Measurements from ENCODE around the gene MEX3D.
A peak's percentile ranks its signal among the peaks of the same experiment; 100 is the strongest.
"Not testable (repeated sequence)": the region's sequence is repeated elsewhere in the genome, so short reads cannot be mapped to it uniquely, and the experiment has no call there.

Gene MEX3D

DNA sequence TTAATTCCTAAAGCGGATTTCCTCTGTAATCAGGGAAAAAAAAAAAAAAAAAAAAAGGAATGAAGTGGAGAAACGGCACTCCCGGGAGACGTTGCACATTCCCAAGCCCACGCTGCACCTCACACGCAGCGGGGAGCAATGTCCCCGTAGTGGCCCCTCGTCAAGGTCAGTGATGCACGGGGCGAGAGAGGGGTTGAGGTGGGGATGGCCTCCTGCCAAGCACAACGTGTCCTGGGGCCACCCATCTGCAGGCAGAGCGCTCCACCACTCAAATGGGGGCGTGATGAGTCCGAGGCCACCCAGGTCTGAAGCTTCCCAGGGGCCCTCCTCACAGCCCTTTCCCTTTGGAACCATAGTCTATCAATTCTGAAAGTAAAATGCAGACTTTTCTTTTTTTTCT, 29.1 kb downstream of the MEX3D start:
- no peak for DNase-seq (ENCODE audit: low read depth, low spot score)

DNA sequence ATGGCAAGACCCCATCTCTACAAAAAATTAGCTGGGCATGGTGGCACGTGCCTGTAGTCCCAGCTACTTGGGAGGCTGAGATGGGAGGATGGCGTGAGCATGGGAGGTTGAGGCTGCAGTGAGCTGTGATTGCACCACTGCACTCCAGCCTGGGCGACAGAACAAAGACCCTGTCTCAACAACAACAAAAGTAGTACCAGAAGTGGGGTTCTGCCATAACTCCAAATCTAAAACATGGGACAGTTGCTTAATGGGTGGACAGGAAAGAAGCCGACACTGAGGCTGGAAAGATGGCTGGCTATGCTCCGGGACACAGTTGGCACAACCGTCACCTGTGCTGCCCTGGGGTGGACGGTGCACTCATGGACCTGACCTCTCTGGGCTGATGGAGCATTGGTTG, 32.4 kb downstream of the MEX3D start:
- not testable (repeated sequence) for DNase-seq (ENCODE audit: low read depth, low spot score)

DNA sequence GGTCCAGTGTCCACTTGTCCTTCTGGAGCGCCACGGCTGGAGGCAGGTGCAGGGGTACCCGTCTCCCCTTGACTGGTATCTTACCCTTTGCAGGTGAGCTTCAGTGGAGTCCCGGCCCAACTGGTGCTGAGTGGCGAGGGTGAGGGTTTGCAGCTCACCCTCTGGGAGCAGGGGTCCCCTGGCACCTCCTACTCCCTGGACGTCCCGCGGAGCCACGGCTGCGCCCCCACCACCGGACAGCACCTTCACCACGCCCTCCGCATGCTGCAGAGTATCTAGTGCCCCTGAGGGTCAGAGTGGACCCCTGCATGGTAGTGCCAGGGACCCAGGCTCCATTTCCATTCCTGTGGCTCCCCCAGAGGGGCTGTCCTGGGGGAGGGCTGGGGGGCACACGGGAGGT, 33.2 kb downstream of the MEX3D start:
- no peak for DNase-seq (ENCODE audit: low read depth, low spot score)

DNA sequence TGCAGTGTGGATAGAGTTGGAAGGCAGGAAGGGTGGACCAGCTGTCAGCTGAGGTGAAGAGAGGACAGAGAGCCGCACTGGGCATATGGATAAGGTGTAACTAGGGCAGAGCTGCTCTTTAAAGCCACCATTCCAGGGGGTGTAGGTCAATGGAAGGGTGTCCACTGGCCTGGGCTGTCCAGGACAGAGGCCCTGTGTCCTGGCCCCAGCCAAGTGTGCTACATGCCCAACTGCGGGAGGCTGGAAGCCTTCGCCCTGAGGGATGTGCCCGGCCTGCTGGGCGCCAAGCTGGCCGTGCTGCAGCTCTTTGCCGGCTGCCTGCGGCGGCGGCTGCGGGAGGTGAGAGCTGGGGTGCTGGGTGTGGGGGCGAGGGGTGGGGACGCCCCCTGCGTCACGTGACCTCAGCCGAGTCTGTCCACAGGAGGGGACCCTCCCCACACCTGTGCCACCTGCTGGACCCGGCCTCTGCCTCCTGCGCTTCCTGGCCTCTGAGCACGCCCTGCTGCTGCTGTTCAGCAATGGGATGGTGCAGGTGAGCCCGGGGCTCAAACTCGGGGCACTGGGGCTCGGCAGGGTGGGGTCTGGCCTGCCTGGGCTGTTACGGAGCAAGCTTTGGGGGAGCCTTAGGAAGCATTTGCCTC, 34.5 kb downstream of the MEX3D start:
- DNase-seq (ENCODE audit: low read depth, low spot score), result no peak

DNA sequence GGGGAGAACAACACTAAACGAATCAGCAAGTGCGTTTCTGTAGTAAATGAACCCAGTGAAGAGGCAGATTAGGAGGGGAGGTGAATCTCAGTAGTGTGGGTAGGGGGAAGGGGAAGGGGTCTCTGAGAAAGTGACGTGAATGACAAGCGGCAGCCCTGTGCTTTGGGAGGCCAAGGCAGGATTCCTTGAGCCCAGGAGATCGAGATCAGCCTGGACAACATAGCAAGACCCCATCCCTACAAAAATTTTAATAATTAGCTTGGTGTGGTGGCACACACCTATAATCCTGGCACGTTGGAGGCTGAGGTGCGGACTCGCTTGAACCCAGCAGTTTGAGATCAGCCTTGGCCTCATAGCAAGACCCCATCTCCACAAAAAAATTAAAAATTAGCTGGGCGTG, 36.1 kb downstream of the MEX3D start:
- no peak for DNase-seq (ENCODE audit: low read depth, low spot score)

DNA sequence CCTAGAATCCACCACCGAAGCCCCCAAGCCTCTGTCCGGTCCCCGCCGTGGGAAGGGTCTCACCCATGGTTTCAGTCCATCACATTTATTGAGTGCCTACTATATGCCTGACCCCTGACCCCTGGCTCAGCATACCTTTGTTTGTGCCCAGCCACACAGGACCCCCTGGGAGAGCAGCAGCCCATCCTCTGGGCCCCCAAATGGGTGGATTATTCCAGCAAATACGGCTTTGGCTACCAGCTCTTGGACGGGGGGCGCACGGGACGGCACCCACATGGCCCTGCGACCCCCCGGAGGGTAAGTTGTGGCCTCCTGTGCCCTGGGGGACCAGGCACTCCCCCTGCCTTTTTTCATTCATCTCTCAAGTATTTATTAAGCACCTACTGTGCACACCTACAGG, 36.5 kb downstream of the MEX3D start:
- no peak for DNase-seq (ENCODE audit: low read depth, low spot score)

DNA sequence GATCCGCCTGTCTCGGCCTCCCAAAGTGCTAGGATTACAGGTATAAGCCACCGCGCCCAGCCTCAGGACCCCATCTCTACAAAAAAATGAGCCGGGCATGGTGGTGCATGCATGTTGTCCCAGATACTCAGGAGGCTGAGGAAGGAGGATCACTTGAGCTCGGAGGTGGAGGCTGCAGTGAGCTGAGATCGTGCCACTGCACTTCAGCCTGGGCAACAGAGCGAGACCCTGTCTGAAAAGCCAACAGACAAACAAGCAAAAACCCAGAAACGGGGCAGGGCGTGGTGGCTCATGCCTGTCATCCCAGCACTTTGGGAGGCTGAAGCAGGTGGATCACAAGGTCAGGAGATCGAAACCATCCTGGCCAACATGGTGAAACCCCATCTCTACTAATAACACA, 37.3 kb downstream of the MEX3D start:
- not testable (repeated sequence) for DNase-seq (ENCODE audit: low read depth, low spot score)

DNA sequence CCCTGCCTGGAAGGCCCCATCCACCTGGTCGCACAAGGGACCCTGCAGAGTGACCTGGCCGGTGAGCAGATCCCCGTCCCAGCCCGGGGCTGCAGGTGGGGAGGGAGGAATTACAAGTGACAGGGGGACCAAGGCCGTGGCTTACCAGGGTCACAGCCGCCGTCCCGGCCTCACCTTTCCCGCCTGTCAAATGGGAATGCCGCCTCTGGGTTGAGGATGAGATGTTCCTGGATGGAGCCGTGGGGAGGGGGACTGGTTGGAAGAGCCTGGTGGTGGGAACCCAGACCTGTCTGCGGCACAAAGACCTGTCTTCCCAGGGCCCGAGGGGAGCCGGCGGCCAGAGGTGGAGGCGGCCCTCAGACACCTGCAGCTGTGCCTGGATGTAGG, 38.7 kb downstream of the MEX3D start:
- DNase-seq (ENCODE audit: low read depth, low spot score), result no peak

DNA sequence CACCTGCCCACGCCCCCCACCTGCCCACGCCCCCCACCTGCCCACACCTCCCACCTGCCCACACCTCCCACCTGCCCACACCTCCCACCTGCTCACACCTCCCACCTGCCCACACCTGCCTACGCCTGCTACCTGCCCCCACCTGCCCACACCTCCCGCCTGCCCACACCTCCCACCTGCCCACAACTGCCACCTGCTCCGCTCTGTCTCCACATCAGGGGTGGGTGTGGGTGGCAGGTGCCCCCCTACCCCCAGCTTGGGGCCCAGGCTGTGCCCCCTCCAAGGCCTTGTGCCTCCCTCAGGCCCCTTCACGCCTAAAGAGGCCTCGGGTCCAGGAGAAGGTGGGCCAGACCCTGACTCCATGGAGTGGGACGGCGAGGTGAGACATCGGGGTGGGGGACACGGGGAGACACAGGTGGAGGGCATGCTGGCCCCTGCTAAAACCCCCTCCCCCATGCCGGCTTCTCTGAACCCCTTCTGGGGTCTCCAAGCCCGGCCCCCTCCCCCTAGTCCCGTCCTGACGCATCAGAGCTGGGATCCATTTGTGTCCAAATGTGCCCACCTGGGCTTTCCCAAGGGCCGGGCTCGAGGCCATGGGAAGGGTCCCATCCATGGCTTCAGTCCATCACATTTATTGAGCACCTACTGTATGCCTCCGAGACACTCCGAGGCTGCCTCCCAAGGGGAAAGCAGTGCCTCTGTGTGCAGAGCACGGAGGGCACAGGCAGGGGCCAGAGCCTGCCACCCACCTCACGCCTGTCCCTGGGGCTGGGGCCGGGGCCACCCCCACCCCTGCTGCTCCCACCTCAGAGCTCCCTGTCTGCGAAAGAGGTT, 39.3 kb downstream of the MEX3D start:
- DNase-seq (ENCODE audit: low read depth, low spot score), result no peak

DNA sequence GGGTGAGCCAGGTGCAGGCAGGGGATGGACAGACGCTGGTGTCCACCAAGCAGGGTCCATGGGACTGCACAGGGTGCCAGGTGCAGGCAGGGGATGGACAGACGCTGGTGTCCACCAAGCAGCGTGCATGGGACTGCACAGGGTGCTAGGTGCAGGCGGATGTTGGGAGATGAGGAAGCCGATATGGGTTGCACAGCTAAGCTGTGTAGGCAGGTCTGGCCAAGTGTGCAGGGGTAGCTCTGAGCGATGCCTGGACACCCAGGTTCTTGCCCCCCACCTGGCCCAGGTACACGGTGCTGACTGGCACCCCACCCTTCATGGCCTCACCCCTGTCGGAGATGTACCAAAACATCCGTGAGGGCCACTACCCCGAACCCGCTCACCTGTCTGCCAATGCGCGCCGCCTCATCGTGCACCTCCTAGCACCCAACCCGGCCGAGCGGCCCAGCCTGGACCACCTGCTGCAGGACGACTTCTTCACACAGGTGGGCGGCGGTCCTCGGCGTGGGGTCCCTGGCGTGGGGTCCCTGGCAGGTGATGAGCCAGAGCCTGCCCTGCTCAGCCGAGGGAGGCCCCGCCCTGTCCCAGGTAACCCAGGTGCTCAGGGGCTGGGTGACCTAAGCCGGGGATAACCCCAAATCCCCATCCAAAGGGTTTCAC, 40.3 kb downstream of the MEX3D start:
- no peak for DNase-seq (ENCODE audit: low read depth, low spot score)

DNA sequence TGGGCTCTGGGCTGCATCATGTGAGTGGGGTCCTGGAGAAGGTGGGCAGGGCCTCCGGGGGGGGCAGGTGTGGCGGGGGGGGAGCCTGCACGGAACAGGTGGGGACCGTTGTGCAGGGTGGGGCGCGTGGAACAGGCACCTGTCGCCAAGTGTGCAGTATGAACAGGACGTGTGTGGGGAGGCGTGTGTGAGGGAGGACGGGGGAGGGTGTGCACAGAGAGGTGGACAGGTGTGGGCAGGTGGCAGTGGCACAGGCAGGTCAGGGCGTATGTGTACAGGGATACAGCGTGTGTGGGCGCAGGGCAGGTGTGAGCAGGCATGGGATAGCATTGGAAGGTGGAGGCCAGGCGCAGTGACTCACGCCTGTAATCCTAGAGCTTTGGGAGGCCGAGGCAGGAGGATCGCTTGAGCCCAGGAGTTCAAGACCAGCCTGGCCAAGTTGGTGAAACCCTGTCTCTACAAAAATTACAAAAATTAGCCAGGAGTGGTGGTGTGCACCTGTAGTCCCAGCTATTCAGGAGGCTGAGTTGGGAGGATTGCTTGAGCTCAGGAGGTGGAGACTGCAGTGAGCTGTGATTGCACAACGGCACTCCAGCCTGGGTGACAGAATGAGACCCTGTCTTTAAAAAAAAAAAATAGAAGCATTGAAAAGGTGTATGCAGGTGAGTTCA, 41.0 kb downstream of the MEX3D start:
- no peak for DNase-seq (ENCODE audit: low read depth, low spot score)

DNA sequence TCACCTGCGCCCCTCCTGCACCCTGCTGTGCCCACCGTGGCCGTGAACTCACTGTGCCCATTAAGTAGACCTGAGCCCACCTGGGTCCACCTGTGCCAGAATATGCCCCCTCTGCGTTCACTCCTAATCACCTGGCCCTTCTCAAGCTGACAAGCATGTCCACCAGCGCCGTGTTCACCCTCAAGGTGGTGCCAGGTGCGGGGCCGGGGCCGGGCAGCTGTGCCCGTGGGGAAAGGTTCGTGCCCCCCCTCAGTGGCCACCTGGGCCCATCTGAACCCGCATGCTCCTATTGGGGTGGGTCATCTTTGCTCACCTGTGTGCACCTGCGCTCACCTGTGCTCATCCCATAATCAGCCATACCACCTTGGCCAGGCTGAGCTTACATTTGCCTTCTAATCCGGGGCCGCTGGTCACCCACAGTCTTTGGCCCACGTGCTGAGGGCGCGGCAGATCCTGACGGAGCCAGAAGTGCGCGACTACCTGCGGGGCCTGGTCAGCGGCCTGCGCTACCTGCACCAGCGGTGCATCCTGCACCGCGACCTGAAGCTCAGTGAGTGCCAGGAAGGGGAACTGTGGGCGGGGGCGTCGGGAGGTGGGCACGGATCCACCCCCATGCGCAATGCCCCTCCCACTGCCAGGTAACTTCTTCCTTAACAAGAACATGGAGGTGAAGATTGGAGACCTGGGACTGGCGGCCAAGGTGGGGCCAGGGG, 41.9 kb downstream of the MEX3D start:
- no peak for DNase-seq (ENCODE audit: low read depth, low spot score)

DNA sequence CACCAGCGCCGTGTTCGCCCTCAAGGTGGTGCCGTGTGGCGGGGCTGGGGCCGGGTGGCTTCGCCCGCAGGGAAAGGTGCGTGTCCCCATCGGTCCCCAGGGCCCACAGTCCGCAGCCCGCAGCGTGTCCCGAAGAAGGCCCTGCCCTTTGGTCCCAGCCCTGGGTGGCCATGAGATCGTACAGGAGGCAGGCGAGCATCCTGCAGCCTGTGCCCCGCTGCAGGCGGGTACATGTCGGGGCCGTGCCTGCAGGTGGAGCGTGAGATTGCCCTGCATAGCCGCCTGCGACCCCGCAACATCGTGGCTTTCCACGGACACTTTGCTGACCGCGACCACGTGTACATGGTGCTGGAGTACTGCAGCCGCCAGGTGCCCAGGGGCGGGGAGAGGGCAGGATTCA, 42.8 kb downstream of the MEX3D start:
- no peak for DNase-seq (ENCODE audit: low read depth, low spot score)

DNA sequence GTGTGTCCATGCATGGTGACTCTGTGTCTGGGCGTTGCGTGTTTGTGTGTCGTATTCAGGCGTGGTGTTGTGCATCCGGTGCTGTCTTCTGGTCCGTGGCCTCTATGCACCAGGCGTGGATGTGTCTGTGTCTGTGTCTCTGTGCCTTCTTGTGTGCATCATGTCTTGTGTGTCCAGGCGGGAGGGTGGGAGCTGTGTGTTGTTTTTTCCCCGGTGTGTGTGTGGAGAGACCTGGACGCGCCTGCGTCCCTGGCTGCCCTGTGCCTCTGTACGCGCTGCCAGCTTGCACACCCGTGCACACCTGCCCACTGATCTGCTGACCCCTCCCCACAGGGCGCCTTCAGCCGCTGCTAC, 43.2 kb downstream of the MEX3D start:
- no peak for DNase-seq (ENCODE audit: low read depth, low spot score)

DNA sequence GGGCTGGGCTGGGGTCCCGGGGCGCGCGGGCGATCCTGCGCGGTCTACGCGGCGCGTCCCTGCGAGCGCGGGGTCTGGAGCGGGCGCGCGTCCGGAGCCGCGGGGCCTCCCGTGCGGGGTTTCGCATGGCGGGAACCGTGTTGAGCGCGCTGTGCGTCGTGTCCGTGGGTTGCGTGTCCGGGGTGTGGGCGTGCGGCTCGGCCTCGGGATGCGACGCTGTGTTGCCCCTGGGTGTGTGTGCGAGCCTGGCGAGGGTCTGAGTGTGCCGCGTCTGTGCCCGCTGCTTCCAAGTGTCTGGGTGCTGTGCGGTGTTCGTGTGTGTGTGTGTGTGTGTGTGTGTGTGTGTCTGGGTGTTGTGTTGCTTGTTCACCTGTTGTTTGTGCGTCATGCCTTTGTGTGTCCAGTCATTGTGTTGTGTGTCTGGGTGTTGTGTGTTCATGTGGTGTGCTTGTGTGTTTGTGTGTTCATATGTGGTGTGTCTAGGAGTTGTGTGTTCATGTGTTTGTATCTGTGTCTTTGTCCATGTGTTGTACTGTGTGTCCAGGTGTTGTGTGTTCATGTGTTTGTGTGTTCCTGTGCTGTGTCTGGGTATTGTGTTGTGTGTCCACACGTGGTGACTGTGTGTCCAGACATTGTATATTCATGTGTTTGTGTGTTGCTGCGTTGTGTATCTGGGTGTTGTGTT, 43.7 kb downstream of the MEX3D start:
- DNase-seq (ENCODE audit: low read depth, low spot score), result no peak

DNA sequence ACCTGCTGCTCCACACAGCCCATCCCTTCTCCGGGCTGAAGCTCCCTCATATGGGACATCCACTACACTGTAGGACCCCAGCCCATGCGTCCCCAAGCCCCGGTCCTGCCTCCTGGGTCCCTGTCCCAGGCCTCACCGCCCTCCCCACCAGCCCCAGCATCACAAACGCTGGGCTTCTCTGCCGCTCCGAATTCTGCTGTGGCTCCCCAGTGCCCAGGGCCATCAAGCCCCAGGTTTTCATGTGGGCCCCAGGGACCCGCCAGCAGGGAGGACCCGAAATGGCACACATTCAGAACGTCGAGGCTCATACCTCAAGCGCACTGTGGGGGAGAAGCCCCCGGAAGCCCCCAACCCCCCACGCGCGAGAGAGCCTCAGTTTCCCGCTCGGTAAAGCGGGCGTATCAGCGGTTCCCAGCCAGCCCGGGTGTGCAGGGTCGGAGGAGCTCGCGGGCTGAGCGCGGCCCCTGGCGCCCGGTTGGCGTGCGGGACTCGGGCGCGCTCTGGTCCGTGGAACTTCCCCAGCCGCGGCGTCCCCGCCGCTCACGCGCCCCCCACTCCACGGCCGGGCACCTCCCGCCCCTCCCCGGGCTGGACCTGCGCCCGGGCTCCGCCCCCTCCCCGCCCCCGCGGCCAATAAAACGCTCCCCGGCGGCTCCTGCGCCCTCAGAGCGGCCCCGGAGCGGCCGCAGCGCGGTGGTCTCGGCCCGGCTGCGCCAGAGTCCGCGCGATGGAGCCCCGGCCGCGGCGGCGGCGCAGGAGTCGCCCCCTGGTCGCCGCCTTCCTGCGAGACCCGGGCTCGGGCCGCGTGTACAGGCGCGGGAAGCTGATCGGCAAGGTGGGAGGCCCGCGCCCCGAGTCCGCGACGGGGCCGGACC, 44.5 kb downstream of the MEX3D start, which contains the start of gene PLK5:
Gene PLK5 (plus strand): TSS at position 666 of the 875 bp plus-strand sequence. CDS start 2,920 bp downstream, outside the sequence.
- DNase-seq (ENCODE audit: low read depth, low spot score), result no peak

DNA sequence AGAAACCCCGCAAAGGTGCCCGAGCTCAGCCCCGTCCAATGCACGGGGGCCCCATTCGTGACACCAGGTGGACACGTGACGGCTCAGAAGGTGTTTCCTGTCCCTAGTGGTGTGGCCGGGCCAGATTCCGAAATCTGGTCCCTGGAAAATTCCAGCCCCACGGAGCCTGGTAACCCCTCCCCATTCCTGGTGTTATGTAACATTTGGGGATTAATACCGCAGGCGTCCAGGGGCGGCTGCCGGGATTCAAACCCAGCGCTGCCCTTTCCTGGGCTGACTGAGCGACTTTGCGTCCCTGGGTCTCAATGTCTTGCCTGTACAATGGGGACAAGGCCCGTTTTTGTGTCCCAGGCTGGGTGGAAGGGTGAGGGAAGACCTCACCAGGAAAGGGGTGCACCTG, 45.3 kb downstream of the MEX3D start:
- no peak for DNase-seq (ENCODE audit: low read depth, low spot score)

DNA sequence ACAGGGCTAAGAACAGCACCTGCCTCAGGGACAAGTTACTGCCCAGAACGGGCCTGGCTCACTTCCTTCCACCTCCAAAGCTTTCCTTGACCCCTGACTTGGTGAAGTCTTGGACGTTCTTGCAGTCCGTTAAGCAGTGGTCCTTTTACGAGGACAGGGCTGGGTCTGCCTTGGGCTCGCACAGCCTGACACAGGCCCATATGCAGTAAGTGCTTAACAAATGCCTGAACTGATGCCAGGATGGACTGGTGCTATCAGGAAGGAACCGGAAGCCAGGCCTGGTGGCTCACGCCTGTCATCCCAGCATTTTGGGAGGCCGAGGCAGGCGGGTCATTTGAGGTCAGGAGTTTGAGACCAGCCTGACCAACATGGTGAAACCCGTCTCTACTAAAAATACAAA, 46.1 kb downstream of the MEX3D start:
- DNase-seq (ENCODE audit: low read depth, low spot score), result no peak

DNA sequence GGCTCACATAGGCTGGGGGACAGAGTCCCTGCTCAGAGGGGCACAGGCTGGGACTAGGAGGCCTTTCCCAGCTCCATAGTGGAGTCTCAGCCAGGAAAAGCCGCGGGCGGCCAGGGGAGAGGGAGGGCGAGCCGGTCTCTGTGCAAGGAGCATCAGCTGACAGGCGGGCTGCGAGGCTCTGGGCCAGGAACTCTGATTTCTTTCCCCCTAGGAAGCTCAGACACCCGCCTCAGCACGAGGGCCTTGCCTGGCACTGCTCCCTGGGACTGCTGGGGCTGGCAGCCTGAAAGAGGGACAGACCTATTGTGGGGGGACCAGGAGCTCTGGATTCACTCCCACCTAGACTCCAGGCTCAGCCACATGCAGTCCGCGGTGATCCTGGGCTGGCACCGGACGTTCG, 46.5 kb downstream of the MEX3D start:
- DNase-seq (ENCODE audit: low read depth, low spot score), result peak; percentile 44

DNA sequence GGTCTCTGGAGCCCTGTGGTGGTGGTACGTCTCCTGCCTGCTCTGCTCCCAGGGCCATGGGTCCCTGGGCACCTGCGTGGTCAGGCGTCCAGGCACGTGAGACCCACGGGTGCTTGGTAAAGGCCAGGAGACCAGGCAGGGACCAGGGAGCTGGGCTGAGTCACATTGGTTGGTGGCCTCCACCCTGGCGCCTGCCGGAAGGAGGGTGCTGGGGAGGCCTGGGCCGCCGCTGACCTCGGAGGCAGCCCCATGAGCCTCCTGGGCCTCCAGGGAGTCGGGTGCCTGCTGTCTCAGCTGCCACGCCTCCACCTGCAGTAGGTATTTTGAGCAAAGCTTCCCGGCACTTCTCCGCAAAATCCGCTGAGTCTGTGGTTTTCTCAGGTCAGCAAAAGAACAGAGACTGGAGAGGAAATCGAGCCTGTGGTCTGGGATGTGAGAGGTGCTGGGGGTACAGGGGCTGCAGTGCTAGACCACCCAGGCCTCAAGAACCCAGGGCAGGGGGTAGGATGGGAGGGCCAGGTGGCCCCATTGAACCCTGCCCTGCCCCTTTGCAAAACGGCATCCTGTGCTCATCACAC, 47.8 kb downstream of the MEX3D start:
- DNase-seq (ENCODE audit: low read depth, low spot score), result no peak

Measured in astrocyte of the hippocampus (primary cell).